Lower lobe of right lung (tissue), 2 donors: ENCODE measurements around the gene CFAP97. TPM values are rescaled to one million over a fixed set of nuclear protein-coding genes. Genes with fewer than 3 reads are reported as not detected.

ENCODE experiments used
- ATAC-seq, 2 donors: fragments of 200-7000 bp; cut with Tn5 transposase; one replicate each; pipeline ENCODE4 v1.9.1; 2020 to 2022; ENCODE audit warnings: mild to moderate bottlenecking in 2 of 2, moderate library complexity in 2 of 2
- DNase-seq: peaks from one replicate; pipeline ENCODE4 v3.0.0-alpha.2; 2020
- H3K27ac ChIP-seq: fragments of 200-600 bp; one replicate; pipeline ENCODE4 v1.8.0; 2022
- H3K27me3 ChIP-seq: fragments of 200-600 bp; one replicate; pipeline ENCODE4 v1.8.0; 2022; ENCODE audit warnings: low read depth
- H3K36me3 ChIP-seq: fragments of 200-600 bp; one replicate; pipeline ENCODE4 v1.8.0; 2022; ENCODE audit warnings: mild to moderate bottlenecking
- H3K4me1 ChIP-seq: fragments of 200-600 bp; one replicate; pipeline ENCODE4 v1.8.0; 2022
- H3K4me3 ChIP-seq: fragments of 200-600 bp; one replicate; pipeline ENCODE4 v1.8.0; 2022; ENCODE audit warnings: mild to moderate bottlenecking
- H3K9me3 ChIP-seq: fragments of 200-600 bp; one replicate; pipeline ENCODE4 v1.8.0; 2022
- intact Hi-C: fragments of 100-400 bp; cut with DNase I; formaldehyde crosslinking; loops from one replicate; pipeline ENCODE4 v1.11.0; 2022
- total RNA-seq: library from RNA; stranded (reverse); fragmentation: NEBNext Ultra II Directional; extraction: Animal tissue kit (Norgen Biotek cat#: 25700); gene quantifications from one replicate; pipeline ENCODE4 v1.2.1, GENCODE V29; 2021
- TF ChIP-seq, protein P1 (sequence below): fragments of 200-600 bp; IDR thresholded peaks from one replicate; pipeline ENCODE4 v1.8.0; 2022; ENCODE audit warnings: antibody characterized with exemption, mild to moderate bottlenecking
- donor health status: DM: no; HTN: yes; CAD: no; lungs with severe emphysema.

CFAP97 gene
- total RNA-seq, 1 donor from 2014 or later = 29.4 TPM

DNA sequence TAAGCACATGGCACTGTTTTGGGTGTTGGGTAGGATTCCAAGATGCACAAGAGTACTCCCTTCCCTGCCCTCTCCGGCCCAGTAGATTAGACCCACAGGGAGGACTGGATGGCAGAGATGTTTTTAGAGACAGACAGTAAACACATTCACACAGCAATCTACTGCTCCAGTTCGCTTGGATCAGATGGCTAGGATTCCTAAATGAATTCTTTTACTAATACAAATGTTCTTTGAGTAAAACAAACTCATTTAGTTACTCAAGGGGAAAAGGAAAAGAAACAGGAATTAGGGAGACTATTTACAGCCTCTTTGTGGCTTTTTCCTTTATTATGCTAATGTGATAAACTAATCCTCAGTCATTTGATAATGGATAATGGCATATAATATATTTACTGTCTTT is 11.5 kb upstream of the CFAP97 start:
- Histone ChIP-seq H3K4me1 (peaks cover 18% of the 10 kb centered on the region), H3K27me3 (no peaks in the 10 kb centered on the region), H3K4me3 (no peak overlapping the region), H3K9me3 (no peaks in the 10 kb centered on the region), H3K27ac (no peak overlapping the region), H3K36me3 (no peaks in the 10 kb centered on the region)
- intact Hi-C loops = no loop called here
- DNase-seq (no peak), ATAC-seq (peak in 1 of 2 donors; percentile 21)
- TF ChIP-seq, protein P1, sequence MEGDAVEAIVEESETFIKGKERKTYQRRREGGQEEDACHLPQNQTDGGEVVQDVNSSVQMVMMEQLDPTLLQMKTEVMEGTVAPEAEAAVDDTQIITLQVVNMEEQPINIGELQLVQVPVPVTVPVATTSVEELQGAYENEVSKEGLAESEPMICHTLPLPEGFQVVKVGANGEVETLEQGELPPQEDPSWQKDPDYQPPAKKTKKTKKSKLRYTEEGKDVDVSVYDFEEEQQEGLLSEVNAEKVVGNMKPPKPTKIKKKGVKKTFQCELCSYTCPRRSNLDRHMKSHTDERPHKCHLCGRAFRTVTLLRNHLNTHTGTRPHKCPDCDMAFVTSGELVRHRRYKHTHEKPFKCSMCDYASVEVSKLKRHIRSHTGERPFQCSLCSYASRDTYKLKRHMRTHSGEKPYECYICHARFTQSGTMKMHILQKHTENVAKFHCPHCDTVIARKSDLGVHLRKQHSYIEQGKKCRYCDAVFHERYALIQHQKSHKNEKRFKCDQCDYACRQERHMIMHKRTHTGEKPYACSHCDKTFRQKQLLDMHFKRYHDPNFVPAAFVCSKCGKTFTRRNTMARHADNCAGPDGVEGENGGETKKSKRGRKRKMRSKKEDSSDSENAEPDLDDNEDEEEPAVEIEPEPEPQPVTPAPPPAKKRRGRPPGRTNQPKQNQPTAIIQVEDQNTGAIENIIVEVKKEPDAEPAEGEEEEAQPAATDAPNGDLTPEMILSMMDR = no peak

DNA sequence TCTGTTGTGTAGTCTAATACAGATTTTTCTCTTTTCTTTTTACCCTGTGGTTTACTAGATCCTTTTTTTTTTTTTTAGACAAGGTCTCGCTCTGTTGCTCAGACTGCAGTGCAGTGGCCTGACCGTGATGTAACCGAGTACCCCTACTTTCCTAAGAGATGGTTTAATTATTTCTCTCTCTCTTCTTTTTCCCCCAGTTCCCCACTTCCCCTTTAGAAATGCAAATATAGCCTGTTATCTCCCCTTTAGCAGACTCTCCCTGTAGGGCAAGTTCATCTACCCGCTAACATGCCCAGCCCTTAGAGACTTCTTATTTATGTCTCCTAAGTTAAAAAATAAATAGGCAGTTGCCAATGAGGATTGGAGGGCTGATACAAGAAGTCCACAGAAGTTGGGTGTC is 10.1 kb upstream of the CFAP97 start:
- no peaks in the 10 kb centered on the region for H3K9me3 ChIP-seq
- peaks cover 19% of the 10 kb centered on the region for H3K4me1 ChIP-seq
- no peak overlapping the region for H3K4me3 ChIP-seq
- H3K27ac ChIP-seq = no peak overlapping the region
- ATAC-seq (no peak), DNase-seq (no peak)
- TF ChIP-seq, protein P1 = no peak
- H3K27me3 ChIP-seq = no peaks in the 10 kb centered on the region
- intact Hi-C loops = no loop called here
- H3K36me3 ChIP-seq = no peaks in the 10 kb centered on the region

- Histone ChIP-seq H3K27ac (no peak overlapping the region), H3K4me3 (peak overlapping the region; percentile 4), H3K4me1 (peaks cover 21% of the 10 kb centered on the region), H3K27me3 (no peaks in the 10 kb centered on the region), H3K36me3 (no peaks in the 10 kb centered on the region), H3K9me3 (no peaks in the 10 kb centered on the region)
- DNase-seq = no peak
- intact Hi-C loops = no loop called here
- ATAC-seq = no peak
- TF ChIP-seq, protein P1 = no peak
Observed at GRCh38 chr4:185212581-185212980, 8.8 kb upstream of the CFAP97 start.

GRCh38 chr4:185211641-185212040 is 7.8 kb upstream of the CFAP97 start:
- Histone ChIP-seq H3K27me3 (no peaks in the 10 kb centered on the region), H3K4me1 (peaks cover 17% of the 10 kb centered on the region), H3K27ac (peak overlapping the region; percentile 86), H3K36me3 (no peaks in the 10 kb centered on the region), H3K4me3 (peak overlapping the region; percentile 63), H3K9me3 (no peaks in the 10 kb centered on the region)
- TF ChIP-seq, protein P1 = no peak
- intact Hi-C loops = no loop called here
- ATAC-seq = no peak
- DNase-seq = no peak

- Histone ChIP-seq H3K27me3 (no peaks in the 10 kb centered on the region), H3K36me3 (no peaks in the 10 kb centered on the region), H3K27ac (peak overlapping the region; percentile 86), H3K9me3 (no peaks in the 10 kb centered on the region), H3K4me3 (peak overlapping the region; percentile 63), H3K4me1 (peaks cover 17% of the 10 kb centered on the region)
- ATAC-seq (no peak), DNase-seq (no peak)
- TF ChIP-seq, protein P1 = no peak
- intact Hi-C loops = no loop called here
Observed at GRCh38 chr4:185211035-185211434, 7.2 kb upstream of the CFAP97 start.
